Stimulated activated CD4-positive, alpha-beta T cell treated with anti-CD3 and anti-CD28 coated beads, Interleukin-2, amount 100 ng/mL, for 24 hours (primary cell): Measurements from ENCODE around the gene FAM120C.

Experiments
- DNase-seq, 2 donors: peaks; one replicate each; pipeline ENCODE4 v3.0.0-alpha.2; 2020

FAM120C gene

DNA sequence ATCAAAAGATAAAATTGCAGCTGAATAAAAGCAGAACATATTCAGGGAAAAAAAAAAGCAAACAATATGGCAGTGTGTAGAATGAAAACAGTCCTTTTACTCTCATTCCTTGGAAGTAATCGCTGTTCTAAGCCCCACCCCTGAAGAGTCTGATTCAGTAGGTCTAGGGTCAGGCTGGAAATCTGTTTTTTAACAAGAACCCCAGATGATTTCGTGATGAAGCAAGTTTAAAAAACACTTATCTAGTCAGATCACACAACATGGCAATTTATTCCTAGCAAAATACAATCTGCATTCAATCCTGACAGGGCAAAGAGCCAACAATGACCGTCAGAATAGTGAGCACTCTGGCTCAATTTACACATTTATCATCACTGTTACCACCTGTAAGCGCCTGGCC is 16.1 kb downstream of the FAM120C start:
- no peak for DNase-seq

DNA sequence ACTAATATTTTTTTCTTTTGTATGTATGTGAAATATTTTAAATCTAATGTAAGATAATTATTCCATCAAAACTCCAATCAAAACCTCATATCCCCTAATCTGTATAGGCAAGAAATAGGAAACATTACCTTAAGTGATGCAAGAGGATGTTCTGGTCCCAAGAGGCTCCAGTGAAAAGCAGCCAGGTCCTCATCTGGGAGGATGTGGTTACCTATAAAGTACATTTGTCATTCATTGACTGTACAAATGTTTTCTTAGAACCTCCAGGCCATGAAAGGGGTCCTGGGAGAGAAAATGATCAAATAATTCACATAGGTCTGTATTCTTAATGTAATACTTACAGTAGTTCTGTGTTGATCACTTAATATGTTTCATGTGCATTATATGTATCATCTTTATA is 25.5 kb downstream of the FAM120C start:
- DNase-seq = no peak

DNA sequence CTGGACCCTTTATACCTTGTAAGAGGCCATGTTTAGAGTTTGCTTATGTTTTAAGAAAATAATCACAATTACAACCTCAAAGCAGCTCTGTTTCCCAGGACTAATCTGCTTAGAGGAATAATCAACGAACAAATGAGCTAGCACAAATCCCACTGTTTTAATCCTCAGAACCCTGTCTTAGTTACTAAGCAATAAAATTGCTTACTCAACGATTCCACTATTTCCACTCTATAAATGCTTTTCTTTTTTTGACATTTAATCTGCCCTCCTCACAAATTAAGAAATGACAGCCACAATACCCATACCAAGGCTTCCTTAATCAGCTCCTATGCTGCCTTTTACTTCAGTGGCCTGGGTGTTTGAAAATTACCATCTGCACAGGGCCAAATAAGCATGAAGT is 48.8 kb downstream of the FAM120C start:
- DNase-seq = no peak

DNA sequence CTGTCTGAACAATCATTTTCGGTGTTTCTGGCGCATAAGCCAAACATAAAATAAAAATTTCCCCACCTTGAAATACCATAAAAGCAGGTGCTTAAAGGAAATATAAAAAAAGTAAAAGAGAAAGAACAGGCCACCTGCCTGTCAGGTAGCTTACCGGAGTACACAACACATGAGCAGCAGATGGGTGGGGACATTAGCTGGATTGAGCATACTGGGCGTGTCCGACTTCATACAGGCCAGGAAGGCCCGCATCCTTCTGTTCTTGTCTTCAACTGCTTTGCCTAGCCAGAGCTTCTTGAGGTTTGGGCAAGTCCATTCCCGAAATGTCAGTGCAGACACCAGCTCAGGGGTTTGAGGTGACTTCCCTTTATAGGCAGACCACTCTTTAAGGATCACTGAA is 66.7 kb downstream of the FAM120C start:
- no peak for DNase-seq

DNA sequence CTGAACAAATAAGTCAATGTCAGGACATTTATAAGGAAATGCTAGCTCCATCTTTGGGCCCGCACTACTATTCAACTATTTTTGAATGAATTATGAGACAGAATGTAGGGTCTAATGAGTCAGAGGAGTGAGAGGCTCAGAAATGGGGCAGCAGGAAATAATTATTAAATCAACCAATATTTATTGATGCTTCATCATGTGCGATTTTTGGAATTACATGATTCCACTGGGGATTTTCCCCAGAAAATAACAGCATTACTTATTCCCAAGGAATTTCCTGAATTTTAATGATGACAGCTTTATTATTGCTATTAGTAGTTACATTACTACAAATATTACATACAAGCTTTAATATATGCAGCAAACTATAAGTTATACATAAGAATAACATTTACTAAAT is 89.5 kb downstream of the FAM120C start:
- no peak for DNase-seq

DNA sequence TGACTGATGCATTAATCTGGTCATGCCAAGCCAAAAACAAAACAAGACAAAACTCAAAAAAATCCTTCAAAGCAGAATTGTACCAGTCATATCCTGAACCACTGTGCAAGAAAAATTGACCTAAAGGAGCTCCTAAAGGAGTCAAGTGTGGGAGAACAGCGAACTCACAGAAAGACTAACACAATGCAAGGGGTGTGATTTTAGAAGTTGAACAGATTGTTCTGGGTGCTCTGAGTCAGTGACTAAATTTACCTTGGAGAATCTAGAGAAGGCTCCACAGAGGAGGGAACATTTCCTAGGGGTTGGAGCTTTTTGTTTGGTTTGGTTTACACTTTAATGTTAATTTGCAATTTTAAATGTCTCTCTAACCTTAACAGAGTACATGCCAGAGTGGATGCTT is 89.9 kb downstream of the FAM120C start:
- DNase-seq = no peak

DNA sequence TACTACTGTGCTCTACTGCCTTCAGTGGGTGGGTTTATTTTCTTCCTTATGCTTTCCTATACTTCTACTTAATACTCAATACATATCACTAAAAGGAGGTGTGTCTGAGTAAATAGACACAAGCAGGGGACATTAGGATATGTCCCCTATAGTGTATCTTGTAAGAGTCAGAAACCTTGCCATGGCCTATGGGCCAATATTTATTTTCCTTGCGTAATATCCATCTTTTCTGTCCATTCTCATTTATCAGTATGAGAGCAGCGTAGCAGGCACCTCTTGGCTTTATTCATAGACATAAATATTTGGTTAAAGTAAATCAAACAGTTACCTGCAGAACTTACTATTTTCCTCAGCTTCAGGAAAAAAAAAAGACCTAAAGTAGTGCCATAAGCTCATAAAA is 92.2 kb downstream of the FAM120C start:
- DNase-seq = no peak

DNA sequence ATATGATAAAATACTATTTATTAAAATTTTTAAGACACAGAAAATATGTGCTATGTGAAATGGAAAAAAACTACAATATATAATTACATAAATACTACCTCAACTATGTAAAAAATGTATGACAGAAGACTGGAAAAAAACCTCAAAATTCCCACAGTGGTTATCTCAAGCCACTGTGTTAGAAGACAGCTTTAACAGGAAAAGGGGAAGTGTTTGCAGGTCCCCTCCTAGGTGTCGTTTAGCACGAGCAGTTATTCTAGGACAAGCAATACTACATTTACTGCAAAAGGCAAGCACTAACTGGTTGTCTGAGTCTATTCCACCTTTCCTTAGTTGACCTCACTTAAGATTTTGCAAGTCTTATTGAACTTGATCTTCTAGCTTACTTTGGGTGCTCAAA is 93.9 kb downstream of the FAM120C start:
- no peak for DNase-seq

DNA sequence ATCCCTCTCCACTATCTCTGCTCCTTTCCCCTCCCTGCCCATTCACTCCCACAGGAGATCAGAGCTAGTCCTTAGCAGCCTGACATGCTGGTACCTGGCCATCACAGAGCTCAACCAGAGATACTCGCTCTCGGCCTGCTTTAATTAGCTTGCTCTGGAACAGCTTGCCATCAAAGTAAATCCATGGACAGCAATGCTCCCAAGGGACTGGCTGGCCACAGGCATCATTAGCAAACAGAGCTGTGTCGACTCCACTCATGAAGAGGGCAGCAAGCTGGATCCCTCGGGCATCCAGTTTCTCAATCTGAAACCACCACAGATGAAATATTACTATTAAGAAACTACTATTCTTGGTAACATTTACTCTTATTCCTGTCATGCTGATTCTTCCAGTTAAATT is 95.4 kb downstream of the FAM120C start:
- DNase-seq = no peak

DNA sequence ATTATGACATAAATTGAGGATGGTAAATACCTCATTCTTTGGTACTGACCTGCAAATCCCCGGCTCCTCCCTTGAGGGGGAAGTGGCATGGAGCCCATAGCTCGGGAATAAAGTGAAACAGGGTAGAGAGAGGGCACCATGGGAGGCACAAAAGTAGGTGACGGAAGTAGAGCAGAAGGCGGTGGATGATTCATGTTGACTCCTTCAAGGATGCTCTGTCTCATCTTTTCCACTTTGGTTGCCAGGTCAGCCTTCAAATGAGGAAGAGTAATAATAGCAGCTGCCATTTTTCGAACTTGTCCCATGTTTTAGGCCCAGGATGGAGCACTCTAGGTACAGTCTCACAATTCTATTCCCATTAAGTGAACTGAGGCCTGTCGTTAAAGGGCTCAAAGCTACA is 97.4 kb downstream of the FAM120C start:
- DNase-seq = no peak

DNA sequence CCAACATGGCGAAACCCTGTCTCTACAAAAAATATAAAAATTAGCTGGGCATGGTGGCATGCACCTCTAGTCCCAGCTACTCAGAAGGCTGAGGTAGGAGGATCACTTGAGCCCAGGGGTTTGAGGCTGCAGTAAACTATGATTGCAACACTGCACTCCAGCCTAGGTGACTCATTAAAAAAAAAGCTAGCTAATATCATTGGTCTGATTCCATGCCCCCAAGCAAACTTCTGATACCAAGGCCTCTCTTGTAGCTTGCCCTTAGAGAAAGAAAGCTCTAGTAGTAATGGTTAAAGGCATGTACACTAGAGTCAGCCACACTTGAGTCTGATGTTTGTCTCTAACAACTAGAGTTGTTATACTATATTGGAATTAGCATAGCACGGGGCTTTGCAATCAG is 106.2 kb downstream of the FAM120C start:
- no peak for DNase-seq

DNA sequence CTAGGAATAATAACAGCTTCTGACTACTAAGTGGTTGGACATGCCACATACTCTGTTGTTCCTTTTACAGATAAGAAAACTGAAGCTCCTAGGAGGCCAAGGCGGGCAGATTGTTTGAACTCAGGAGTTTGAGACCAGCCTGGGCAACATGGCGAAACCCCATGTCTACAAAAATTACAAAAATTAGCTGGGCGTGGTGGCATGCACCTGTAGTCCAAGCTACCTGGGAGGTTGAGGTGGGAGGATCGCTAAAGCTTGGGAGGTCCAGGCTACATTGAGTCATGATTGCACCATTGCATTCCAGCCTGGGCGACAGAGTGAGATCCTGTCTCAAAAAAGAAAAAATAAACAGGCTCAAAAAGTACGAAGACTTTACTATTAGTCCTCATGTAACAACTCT is 108.2 kb downstream of the FAM120C start:
- DNase-seq = no peak

DNA sequence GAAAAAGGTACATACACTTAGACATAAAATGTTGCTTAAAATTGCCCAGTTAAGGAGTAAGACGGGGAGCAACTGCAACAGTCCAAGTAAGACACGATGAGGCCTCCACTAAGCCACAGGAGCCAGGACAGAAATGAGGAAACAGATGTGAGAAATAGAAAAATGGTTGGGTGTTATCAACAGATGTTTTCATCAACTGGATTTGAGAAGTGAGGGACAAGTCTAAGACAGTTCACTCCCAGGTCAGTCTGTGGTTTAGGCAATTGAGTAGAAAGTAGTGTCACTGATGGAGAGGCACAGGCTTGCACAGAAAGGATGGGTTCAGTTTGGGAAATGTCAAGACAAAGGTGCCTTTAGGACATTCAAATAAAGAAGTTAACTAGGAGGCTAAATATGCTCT is 115.3 kb downstream of the FAM120C start:
- no peak for DNase-seq

DNA sequence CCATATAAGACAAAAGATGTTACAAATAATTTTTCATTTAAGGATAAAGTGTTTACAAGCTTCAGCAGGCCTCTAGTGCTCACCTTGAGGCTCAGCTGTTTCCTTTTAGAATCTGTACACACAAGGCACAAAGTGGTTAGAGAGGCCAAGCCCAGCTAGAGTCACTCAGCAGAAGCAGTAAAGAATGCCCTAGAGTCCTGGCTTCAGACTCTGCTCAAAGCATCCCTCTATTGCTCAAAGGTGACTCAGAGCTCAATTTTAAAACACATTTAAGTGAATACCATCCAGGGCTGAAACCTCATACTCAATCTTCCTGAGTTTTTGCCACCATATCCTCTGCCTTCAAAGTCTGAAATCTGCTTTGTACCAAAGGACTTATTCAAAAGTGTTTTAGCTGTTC is 116.2 kb downstream of the FAM120C start:
- no peak for DNase-seq

DNA sequence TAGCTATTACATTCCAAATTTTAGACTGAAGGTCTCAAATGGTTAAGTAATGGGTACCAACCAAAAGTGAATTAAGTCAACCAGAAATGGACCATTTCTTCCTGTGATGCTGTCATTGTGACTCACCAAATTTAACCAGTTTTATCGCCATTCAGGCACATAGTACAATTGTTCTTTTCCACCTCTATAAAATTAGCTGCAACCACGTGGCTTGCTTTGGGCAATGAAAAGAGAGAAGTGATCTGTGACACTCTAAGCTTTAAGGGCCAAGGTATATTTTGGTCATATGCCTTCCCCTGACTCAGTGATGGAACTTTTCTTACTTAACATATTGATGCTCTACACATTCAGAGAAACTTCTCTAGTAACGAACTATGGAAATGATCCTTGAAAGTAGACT is 118.5 kb downstream of the FAM120C start:
- DNase-seq = no peak

DNA sequence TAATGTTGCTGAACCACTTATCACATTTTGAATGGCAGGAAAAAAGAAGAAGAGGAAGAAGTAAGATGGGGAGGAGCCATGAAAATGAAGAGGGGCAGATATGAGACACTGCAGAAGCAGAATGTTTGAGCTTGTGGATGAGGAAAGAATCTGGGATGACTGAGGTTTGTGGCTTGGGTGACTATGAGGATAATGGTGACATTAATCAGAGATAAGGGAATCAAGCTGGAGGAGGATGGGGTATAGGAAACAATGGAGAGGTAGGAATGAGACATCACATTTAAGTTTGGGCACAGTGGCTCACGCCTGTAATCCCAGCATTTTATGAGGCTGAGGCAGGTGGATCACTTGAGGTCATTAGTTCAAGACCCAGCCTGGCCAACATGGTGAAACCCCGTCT is 119.7 kb downstream of the FAM120C start:
- no peak for DNase-seq

DNA sequence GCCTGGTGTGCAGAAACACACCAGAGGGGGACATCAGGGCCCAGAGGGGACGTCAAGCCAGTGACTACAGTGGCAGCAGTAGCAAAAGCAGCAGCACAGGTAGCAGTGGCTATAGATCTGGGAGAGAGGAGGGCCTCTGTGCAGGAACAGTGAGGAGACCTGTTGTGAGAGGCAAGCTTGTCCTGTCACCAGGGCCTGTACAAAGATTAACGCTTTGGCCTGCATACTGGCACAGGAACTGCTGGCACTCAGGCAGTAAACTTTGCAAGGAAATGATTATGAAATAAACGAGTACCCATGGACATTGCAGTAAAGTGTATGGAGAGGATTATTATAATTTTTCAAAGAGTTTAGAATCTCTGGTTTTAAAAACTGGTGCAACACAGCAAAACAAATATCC is 133.3 kb downstream of the FAM120C start:
- DNase-seq = no peak

DNA sequence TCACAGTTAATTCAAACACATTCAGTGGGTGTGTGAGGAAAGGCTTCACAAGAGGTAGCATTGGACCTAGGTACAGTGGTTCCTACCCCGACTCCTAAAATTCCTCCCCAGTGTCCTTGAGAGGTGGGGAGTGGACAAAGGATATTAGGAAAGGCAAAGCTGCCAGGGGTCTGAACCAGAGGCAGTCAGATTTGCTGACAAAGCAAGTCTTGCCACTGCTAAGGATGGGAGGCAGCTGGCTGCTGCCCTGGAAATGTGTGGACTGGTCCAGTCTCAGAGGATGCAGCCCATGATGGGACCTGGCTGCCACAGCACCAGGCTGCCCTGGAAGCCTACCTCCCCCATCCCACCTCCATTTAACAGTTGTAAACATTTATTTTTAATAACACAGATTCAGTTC is 134.6 kb downstream of the FAM120C start:
- no peak for DNase-seq

DNA sequence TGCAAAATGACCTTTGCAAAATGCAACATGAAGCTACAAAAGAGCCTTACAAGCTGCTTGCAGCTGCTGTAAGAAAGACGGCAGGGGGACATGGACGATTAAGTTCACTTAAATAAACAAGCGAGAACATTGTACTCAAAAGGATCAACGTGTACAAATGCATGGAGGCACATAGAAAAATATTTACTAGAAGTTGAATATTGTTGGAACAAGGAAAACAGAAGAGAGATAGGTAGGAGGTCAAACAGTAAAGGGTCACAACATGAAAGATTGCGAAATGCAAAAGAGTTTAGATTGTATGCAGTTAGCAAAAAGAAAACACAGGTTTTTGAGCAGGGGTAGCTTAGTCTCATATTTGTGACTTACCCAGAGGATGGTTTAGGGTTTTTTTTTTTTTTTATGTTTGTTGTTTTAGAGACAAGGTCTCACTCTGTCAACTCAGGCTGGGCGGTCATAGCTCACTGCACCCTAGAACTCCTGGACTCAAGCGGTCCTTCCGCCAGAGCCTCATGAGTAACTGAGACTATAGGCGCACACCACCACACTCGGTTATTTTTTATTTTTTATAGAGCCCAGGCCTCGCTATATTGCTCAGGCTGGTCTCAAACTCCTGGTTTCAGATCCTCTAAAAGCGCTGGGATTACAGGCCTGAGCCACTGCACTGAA is 137.4 kb downstream of the FAM120C start:
- no peak for DNase-seq

DNA sequence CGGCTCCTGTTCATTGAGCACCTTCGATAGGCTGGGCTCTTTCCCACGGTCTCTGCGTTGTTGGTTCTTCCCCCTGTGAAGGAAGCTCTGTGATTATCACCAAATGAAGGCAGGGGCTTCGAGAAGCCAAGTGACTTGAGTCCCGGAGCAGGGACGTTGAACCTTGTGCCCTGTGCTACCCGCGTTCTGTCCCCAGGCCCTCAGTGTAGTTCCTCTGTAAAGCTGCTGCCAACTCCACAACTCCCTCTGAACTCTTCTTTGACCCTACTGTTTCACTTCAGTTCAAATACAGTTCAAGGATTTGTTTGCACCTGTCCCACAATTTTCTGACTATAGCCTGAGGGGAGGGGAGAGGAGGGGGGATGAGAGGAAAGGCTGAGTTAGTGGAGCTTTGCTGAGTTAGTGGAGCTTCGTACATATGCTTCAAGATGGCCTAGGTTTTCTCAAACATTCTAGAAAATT is 138.1 kb downstream of the FAM120C start:
- no peak for DNase-seq

DNA sequence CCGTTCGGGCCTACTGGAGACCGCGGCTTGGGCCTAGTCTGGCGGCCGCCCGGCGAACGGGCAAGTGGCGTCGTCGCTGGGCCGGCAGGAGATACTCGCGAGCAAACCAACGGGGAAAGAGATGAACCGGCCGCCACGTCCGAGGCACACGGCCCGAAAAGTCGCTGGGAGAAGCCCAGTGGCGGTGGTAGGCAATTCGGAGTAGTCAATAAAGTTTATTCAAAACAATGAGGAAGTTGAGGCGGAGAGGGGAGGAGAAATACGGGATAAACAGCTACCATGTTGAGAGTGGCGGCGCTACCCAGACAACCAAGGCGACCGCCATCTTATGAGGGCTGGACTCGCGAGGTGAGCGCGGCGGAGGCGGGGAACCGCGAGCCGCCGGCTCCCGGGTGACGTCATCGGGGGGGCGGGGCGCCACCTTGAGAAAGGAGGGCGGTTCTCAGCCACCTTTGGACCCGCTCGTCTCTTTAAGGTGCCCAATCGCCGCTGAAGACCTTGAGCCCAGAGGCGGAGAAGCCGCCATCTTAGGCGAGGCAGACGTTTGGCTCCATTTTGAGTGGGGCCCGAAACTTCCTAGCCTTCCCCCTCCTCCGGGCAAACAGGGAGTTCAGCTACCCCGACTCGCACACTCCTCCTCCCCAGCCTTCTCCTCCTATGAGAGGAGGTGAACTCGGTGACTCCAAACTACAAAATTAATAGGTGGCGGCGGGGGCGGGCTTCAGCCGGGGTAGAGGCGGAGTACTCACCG is 138.8 kb downstream of the FAM120C start, which contains the start of gene PHF8:
Gene PHF8 (minus strand): TSS at position 348 of the 751 bp plus-strand sequence. CDS start 1,745 bp downstream, outside the sequence.
- peak; percentile 94 for DNase-seq

DNA sequence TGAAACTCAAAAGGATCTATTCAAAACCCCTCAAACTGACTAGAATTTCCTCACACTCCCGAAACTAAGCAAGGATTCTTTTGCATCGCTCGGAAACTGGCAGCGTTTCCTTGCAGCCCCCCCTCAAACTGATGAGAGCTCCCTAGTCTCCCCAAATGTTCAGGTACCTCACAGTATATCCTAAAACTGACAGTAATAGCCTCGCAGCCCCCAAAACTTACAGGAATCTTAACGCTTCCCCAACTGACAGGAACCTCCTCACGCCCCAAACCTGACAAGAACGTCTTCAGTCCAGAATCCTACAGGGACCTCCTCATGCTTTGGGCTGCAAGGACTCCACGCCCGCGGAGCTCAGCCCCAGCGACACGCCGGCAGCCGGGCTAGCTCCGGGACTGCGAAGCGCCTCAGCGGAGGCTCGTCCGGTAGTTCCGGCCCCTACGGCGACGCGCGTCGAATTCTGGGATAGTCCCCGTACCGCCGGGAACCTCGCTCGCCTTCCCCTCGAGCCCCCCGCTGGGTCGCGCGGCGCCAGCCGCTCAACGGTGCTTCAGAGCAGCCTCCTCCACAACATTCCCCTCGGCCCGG is 139.4 kb downstream of the FAM120C start:
- DNase-seq = peak; percentile 32 to 35

DNA sequence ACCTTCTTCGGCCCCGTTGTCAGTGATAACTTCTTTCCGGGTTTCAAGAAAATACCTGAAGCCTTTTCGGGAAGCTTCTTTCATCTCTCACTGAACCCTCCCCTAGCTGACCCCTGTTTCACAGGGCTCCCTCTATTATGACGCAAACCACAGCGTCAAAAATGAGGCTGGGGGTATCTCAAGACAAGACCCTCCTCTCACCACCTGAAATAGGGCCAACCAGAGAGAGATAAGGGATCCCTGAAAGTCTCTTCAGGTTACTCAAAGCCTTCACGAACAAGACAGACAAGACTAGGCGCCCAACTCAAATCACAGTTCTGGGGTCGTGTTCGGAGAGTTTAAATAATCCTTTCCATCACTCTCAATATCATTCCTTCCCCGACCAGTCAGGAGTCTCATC is 140.0 kb downstream of the FAM120C start:
- DNase-seq = no peak

DNA sequence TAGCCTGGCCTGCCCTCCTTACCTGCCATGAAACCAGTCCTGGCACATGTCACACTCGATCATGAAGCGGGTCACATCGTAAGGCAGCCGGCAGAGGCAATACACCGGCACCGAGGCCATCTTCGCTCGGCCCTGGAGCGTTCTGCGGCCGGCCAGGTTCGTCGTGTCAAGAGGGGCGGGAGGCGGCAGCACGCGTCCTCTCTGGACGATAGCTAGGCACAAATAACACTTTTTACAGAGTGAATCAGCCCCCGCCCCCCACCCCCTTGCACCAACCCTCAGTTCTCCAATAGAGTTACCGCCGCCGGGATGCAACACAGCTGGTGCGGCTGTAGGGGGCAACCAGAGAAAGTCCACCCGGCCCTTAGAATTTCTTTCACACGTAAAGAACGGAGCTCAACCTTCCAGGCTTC is 140.4 kb downstream of the FAM120C start:
- peak; percentile 36 to 39 for DNase-seq
